Measurements from ENCODE around the gene NDUFV1. TPM values are rescaled to one million over a fixed set of nuclear protein-coding genes. Genes with fewer than 3 reads are reported as not detected.
"Not testable (repeated sequence)": the region's sequence is repeated elsewhere in the genome, so short reads cannot be mapped to it uniquely, and the experiment has no call there.

Gene NDUFV1
- total RNA-seq, 1 donor from 2014 or later: 128 TPM

- peaks cover 0 to 9% of the 10 kb centered on the region in 2 donors for H3K4me1 ChIP-seq
- H3K27ac ChIP-seq: no peak overlapping the region
- H3K27me3 ChIP-seq: no peaks in the 10 kb centered on the region
- no peak for TF ChIP-seq CTCF (IDR thresholded peaks at IDR 0.05)
- intact Hi-C loops (cut with DNase I): no loop called here
- no peaks in the 10 kb centered on the region for H3K9me3 ChIP-seq
- no peaks in the 10 kb centered on the region for H3K36me3 ChIP-seq
- H3K4me3 ChIP-seq: no peak overlapping the region
- no peak for DNase-seq (ENCODE audit: low spot score in 2 of 2)
These were observed 46.5 kb downstream of the NDUFV1 start for GRCh38 chr11:67652965-67653845.

GRCh38 chr11:67654225-67654624 is 47.5 kb downstream of the NDUFV1 start:
- no peak for DNase-seq (ENCODE audit: low spot score in 2 of 2)

DNA sequence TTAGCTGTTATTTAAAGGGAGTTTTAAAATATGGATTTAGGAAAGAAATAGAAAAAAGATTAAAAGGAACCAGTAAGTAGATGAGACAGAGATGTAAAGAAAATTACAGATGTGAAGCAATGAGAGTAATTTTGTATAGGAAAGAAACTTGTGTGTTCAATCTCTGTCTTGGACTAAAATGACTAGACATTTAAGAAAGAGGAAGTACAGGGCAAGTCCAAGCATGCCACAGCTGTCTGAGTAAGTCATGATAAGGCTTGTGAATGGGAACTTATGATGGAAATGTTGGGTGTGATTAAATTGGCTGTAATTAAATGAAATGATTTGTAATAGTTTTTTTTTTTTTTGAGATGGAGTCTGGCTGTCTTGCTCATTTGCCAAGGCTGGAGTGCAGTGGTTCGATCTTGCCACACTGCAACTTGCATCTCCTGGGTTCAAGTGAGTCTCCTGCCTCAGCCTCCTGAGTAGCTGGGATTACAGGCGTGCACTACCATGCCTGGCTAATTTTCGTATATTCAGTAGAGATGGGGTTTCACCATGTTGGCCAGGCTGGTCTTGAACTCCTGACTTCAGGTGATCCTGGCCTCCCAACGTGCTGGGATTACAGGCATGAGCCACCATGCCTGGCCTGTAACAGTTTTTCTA is 49.7 kb downstream of the NDUFV1 start:
- H3K27me3 ChIP-seq: no peaks in the 10 kb centered on the region
- intact Hi-C loops (cut with DNase I): loop anchor here (5.0 kb wide), 1 partner anchor 74 kb away; the partner anchor contains the start of gene GSTP1
- H3K36me3 ChIP-seq: no peaks in the 10 kb centered on the region
- no peaks in the 10 kb centered on the region for H3K9me3 ChIP-seq
- H3K4me3 ChIP-seq: no peak overlapping the region
- H3K4me1 ChIP-seq: peaks cover 0 to 9% of the 10 kb centered on the region in 2 donors
- TF ChIP-seq CTCF (IDR thresholded peaks at IDR 0.05): no peak
- peak overlapping the region in 1 of 2 donors; percentile 72 for H3K27ac ChIP-seq
- DNase-seq (ENCODE audit: low spot score in 2 of 2): no peak

More at GRCh38 chr11:67654225-67654624, 47.5 kb downstream of the NDUFV1 start:
- intact Hi-C loops (cut with DNase I): no loop called here
- H3K4me3 ChIP-seq: no peak overlapping the region
- peaks cover 0 to 9% of the 10 kb centered on the region in 2 donors for H3K4me1 ChIP-seq
- no peaks in the 10 kb centered on the region for H3K27me3 ChIP-seq
- no peak overlapping the region for H3K27ac ChIP-seq
- H3K9me3 ChIP-seq: no peaks in the 10 kb centered on the region
- H3K36me3 ChIP-seq: no peaks in the 10 kb centered on the region
- TF ChIP-seq CTCF (IDR thresholded peaks at IDR 0.05): no peak

DNA sequence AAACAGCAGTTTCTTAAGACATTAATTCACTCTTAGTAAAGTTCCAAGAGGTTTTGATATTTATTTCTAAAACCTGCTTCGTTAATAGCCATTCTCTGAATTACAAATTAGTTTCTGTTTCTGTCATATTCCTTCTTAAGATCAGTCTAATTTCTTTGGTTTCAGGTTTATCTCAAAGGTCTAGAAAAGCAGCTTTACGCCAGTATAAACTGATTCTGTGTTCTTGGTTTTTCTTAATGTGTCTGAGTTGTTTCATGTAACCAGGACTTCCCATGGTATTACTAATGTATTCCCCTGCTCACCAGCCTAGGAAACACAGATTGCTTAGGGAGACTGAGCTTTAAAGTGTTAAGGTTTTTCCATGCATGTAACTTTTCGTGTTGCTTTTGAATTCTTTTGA is 50.6 kb downstream of the NDUFV1 start:
- Histone ChIP-seq H3K4me1 (peaks cover 0 to 9% of the 10 kb centered on the region in 2 donors), H3K9me3 (no peaks in the 10 kb centered on the region), H3K27ac (peak overlapping the region; percentile 13 to 72), H3K36me3 (no peaks in the 10 kb centered on the region), H3K27me3 (no peaks in the 10 kb centered on the region), H3K4me3 (no peak overlapping the region)
- no peak for TF ChIP-seq CTCF (IDR thresholded peaks at IDR 0.05)
- DNase-seq (ENCODE audit: low spot score in 2 of 2): no peak
- intact Hi-C loops (cut with DNase I): loop anchor here (5.0 kb wide), 1 partner anchor 75 kb away; the partner anchor contains the start of gene GSTP1

- H3K4me3 ChIP-seq, H3K27ac ChIP-seq, H3K9me3 ChIP-seq, H3K4me1 ChIP-seq, H3K27me3 ChIP-seq, H3K36me3 ChIP-seq: not testable (repeated sequence)
- TF ChIP-seq CTCF (IDR thresholded peaks at IDR 0.05): peak in 1 of 3 experiments; percentile 17
- intact Hi-C loops (cut with DNase I): loop anchor here (5.0 kb wide), 1 partner anchor 77 kb away; the partner anchor contains the start of gene GSTP1
- peak in 1 of 2 donors; percentile 41 for DNase-seq (ENCODE audit: low spot score in 2 of 2)
These were observed 53.0 kb downstream of the NDUFV1 start for GRCh38 chr11:67659651-67660165.

GRCh38 chr11:67660752-67661151 is 54.0 kb downstream of the NDUFV1 start:
- intact Hi-C loops (cut with DNase I); DNase-seq (ENCODE audit: low spot score in 2 of 2); H3K36me3 ChIP-seq; H3K4me1 ChIP-seq; H3K9me3 ChIP-seq; H3K27ac ChIP-seq; H3K4me3 ChIP-seq; H3K27me3 ChIP-seq: not testable (repeated sequence)
